ENCODE results near the gene PGBD4. TPM values are rescaled to one million over a fixed set of nuclear protein-coding genes. Genes with fewer than 3 reads are reported as not detected.

PGBD4 gene
- total and polyA plus RNA-seq, 5 donors from 2014 or later, result 1.4 to 3.6 (median 1.9) TPM

GRCh38 chr15:34126522-34126921 is 24.6 kb downstream of the PGBD4 start:
- Histone ChIP-seq H3K36me3 (ENCODE audit: control insufficient read depth, insufficient read depth, low read length) (no peaks in the 10 kb centered on the region), H3K27ac (ENCODE audit: insufficient read depth, low read length, poor library complexity, severe bottlenecking) (no peak overlapping the region), H3K27me3 (ENCODE audit: control insufficient read depth, insufficient read depth, low read length) (no peaks in the 10 kb centered on the region), H3K4me3 (ENCODE audit: low read depth, low read length) (no peak overlapping the region), H3K4me1 (ENCODE audit: control insufficient read depth, insufficient read depth, low read length, poor library complexity, severe bottlenecking) (no peaks in the 10 kb centered on the region), H3K9me3 (ENCODE audit: control insufficient read depth in 2 of 2, low read length in 2 of 2) (no peaks in the 10 kb centered on the region)
- Mint-ChIP-seq H3K4me1 (no peaks in the 10 kb centered on the region), H3K27ac (no peak overlapping the region), H3K4me3 (no peak overlapping the region), H3K36me3 (no peaks in the 10 kb centered on the region), H3K27me3 (peaks cover 10% of the 10 kb centered on the region), H3K9me3 (peaks cover 0 to 2% (median 0%) of the 10 kb centered on the region in 7 donors)
- no peak for DNase-seq
- ATAC-seq (ENCODE audit: low read depth in 2 of 2), result no peak

- H3K4me1 Mint-ChIP-seq, result no peaks in the 10 kb centered on the region
- H3K4me3 Mint-ChIP-seq, result no peak overlapping the region
- ATAC-seq (ENCODE audit: low read depth in 2 of 2) (no peak), DNase-seq (no peak)
- no peak overlapping the region for H3K27ac Mint-ChIP-seq
- Histone ChIP-seq H3K27ac (ENCODE audit: insufficient read depth, low read length, poor library complexity, severe bottlenecking) (no peak overlapping the region), H3K27me3 (ENCODE audit: control insufficient read depth, insufficient read depth, low read length) (no peaks in the 10 kb centered on the region), H3K4me3 (ENCODE audit: low read depth, low read length) (no peak overlapping the region), H3K4me1 (ENCODE audit: control insufficient read depth, insufficient read depth, low read length, poor library complexity, severe bottlenecking) (no peaks in the 10 kb centered on the region), H3K36me3 (ENCODE audit: control insufficient read depth, insufficient read depth, low read length) (no peaks in the 10 kb centered on the region), H3K9me3 (ENCODE audit: control insufficient read depth in 2 of 2, low read length in 2 of 2) (no peaks in the 10 kb centered on the region)
- H3K27me3 Mint-ChIP-seq, result no peaks in the 10 kb centered on the region
- H3K36me3 Mint-ChIP-seq, result no peaks in the 10 kb centered on the region
- peaks cover 0 to 2% (median 0%) of the 10 kb centered on the region in 7 donors for H3K9me3 Mint-ChIP-seq
These were observed 27.0 kb downstream of the PGBD4 start for GRCh38 chr15:34128898-34129297.

- Mint-ChIP-seq H3K36me3 (peaks cover under 1% of the 10 kb centered on the region), H3K9me3 (peaks cover 0 to under 1% (median 0%) of the 10 kb centered on the region in 7 donors), H3K4me1 (no peaks in the 10 kb centered on the region), H3K27me3 (no peaks in the 10 kb centered on the region), H3K27ac (no peak overlapping the region), H3K4me3 (no peak overlapping the region)
- Histone ChIP-seq H3K4me3 (ENCODE audit: low read depth, low read length) (no peak overlapping the region), H3K36me3 (ENCODE audit: control insufficient read depth, insufficient read depth, low read length) (no peaks in the 10 kb centered on the region), H3K4me1 (ENCODE audit: control insufficient read depth, insufficient read depth, low read length, poor library complexity, severe bottlenecking) (no peaks in the 10 kb centered on the region), H3K27me3 (ENCODE audit: control insufficient read depth, insufficient read depth, low read length) (no peaks in the 10 kb centered on the region), H3K27ac (ENCODE audit: insufficient read depth, low read length, poor library complexity, severe bottlenecking) (no peak overlapping the region), H3K9me3 (ENCODE audit: control insufficient read depth in 2 of 2, low read length in 2 of 2) (no peaks in the 10 kb centered on the region)
- no peak for ATAC-seq (ENCODE audit: low read depth in 2 of 2)
- DNase-seq, result no peak
These were observed 31.0 kb downstream of the PGBD4 start for GRCh38 chr15:34132881-34133280.

GRCh38 chr15:34133511-34133910 is 31.6 kb downstream of the PGBD4 start:
- no peak overlapping the region for H3K27ac Mint-ChIP-seq
- H3K4me3 Mint-ChIP-seq, result no peak overlapping the region
- no peaks in the 10 kb centered on the region for H3K4me1 Mint-ChIP-seq
- Histone ChIP-seq H3K4me1 (ENCODE audit: control insufficient read depth, insufficient read depth, low read length, poor library complexity, severe bottlenecking) (no peaks in the 10 kb centered on the region), H3K27me3 (ENCODE audit: control insufficient read depth, insufficient read depth, low read length) (no peaks in the 10 kb centered on the region), H3K27ac (ENCODE audit: insufficient read depth, low read length, poor library complexity, severe bottlenecking) (no peak overlapping the region), H3K9me3 (ENCODE audit: control insufficient read depth in 2 of 2, low read length in 2 of 2) (no peaks in the 10 kb centered on the region), H3K36me3 (ENCODE audit: control insufficient read depth, insufficient read depth, low read length) (no peaks in the 10 kb centered on the region), H3K4me3 (ENCODE audit: low read depth, low read length) (no peak overlapping the region)
- H3K27me3 Mint-ChIP-seq, result no peaks in the 10 kb centered on the region
- H3K36me3 Mint-ChIP-seq, result peaks cover 5% of the 10 kb centered on the region
- DNase-seq, result no peak
- ATAC-seq (ENCODE audit: low read depth in 2 of 2), result no peak
- H3K9me3 Mint-ChIP-seq, result no peaks in the 10 kb centered on the region

GRCh38 chr15:34147371-34148140 is 45.7 kb downstream of the PGBD4 start:
- no peak overlapping the region for H3K4me3 ChIP-seq (ENCODE audit: low read depth, low read length)
- Mint-ChIP-seq H3K27ac (peak overlapping the region in 1 of 3 donors; percentile 12), H3K4me1 (peaks cover 0 to 4% (median 0%) of the 10 kb centered on the region in 4 donors)

GRCh38 chr15:34154725-34155204 is 52.9 kb downstream of the PGBD4 start:
- Histone ChIP-seq H3K4me1 (ENCODE audit: control insufficient read depth, insufficient read depth, low read length, poor library complexity, severe bottlenecking) (no peaks in the 10 kb centered on the region), H3K27ac (ENCODE audit: insufficient read depth, low read length, poor library complexity, severe bottlenecking) (no peak overlapping the region), H3K9me3 (ENCODE audit: control insufficient read depth in 2 of 2, low read length in 2 of 2) (peaks cover 12 to 21% of the 10 kb centered on the region in 2 experiments), H3K4me3 (ENCODE audit: low read depth, low read length) (no peak overlapping the region), H3K27me3 (ENCODE audit: control insufficient read depth, insufficient read depth, low read length) (no peaks in the 10 kb centered on the region), H3K36me3 (ENCODE audit: control insufficient read depth, insufficient read depth, low read length) (peaks cover 52% of the 10 kb centered on the region)
- peaks cover 70% of the 10 kb centered on the region for H3K36me3 Mint-ChIP-seq
- H3K4me1 Mint-ChIP-seq, result no peaks in the 10 kb centered on the region
- H3K4me3 Mint-ChIP-seq, result no peak overlapping the region
- peaks cover 0 to 29% (median 5%) of the 10 kb centered on the region in 7 donors for H3K9me3 Mint-ChIP-seq
- H3K27ac Mint-ChIP-seq, result no peak overlapping the region
- peak in 1 of 3 donors; percentile 4 for DNase-seq
- no peaks in the 10 kb centered on the region for H3K27me3 Mint-ChIP-seq
- ATAC-seq (ENCODE audit: low read depth in 2 of 2), result no peak

More at GRCh38 chr15:34147371-34148140, 45.7 kb downstream of the PGBD4 start:
- no peak for ATAC-seq (ENCODE audit: low read depth in 2 of 2)
- H3K9me3 Mint-ChIP-seq, result no peaks in the 10 kb centered on the region
- H3K4me3 Mint-ChIP-seq, result no peak overlapping the region
- no peak for DNase-seq
- Histone ChIP-seq H3K27ac (ENCODE audit: insufficient read depth, low read length, poor library complexity, severe bottlenecking) (no peak overlapping the region), H3K4me1 (ENCODE audit: control insufficient read depth, insufficient read depth, low read length, poor library complexity, severe bottlenecking) (no peaks in the 10 kb centered on the region), H3K36me3 (ENCODE audit: control insufficient read depth, insufficient read depth, low read length) (peaks cover 25% of the 10 kb centered on the region), H3K9me3 (ENCODE audit: control insufficient read depth in 2 of 2, low read length in 2 of 2) (no peaks in the 10 kb centered on the region), H3K27me3 (ENCODE audit: control insufficient read depth, insufficient read depth, low read length) (no peaks in the 10 kb centered on the region)
- no peaks in the 10 kb centered on the region for H3K27me3 Mint-ChIP-seq
- H3K36me3 Mint-ChIP-seq, result peaks cover 31% of the 10 kb centered on the region

GRCh38 chr15:34155859-34156258 is 54.0 kb downstream of the PGBD4 start:
- Mint-ChIP-seq H3K36me3 (peaks cover 68% of the 10 kb centered on the region), H3K27me3 (no peaks in the 10 kb centered on the region), H3K4me3 (no peak overlapping the region), H3K4me1 (peaks cover 0 to 6% (median 0%) of the 10 kb centered on the region in 4 donors), H3K27ac (no peak overlapping the region), H3K9me3 (peaks cover 1 to 36% (median 5%) of the 10 kb centered on the region in 7 donors)
- DNase-seq, result no peak
- ATAC-seq (ENCODE audit: low read depth in 2 of 2), result no peak
- no peaks in the 10 kb centered on the region for H3K27me3 ChIP-seq (ENCODE audit: control insufficient read depth, insufficient read depth, low read length)
- peaks cover 49% of the 10 kb centered on the region for H3K36me3 ChIP-seq (ENCODE audit: control insufficient read depth, insufficient read depth, low read length)
- no peaks in the 10 kb centered on the region for H3K4me1 ChIP-seq (ENCODE audit: control insufficient read depth, insufficient read depth, low read length, poor library complexity, severe bottlenecking)
- H3K27ac ChIP-seq (ENCODE audit: insufficient read depth, low read length, poor library complexity, severe bottlenecking), result no peak overlapping the region
- no peak overlapping the region for H3K4me3 ChIP-seq (ENCODE audit: low read depth, low read length)
- peaks cover 15 to 27% of the 10 kb centered on the region in 2 experiments for H3K9me3 ChIP-seq (ENCODE audit: control insufficient read depth in 2 of 2, low read length in 2 of 2)
